NCI-H2196 (cell line): ENCODE data around the gene ATRX.
A peak's percentile ranks its signal among the peaks of the same experiment; 100 is the strongest.
"Not testable (repeated sequence)": the region's sequence is repeated elsewhere in the genome, so short reads cannot be mapped to it uniquely, and the experiment has no call there.

Experiments
- DNase-seq: peaks from one replicate; lab custom pipeline; 2025; ENCODE audit not compliant: unreplicated experiment; lab: John Stamatoyannopoulos, UW

The ATRX gene, protein sequence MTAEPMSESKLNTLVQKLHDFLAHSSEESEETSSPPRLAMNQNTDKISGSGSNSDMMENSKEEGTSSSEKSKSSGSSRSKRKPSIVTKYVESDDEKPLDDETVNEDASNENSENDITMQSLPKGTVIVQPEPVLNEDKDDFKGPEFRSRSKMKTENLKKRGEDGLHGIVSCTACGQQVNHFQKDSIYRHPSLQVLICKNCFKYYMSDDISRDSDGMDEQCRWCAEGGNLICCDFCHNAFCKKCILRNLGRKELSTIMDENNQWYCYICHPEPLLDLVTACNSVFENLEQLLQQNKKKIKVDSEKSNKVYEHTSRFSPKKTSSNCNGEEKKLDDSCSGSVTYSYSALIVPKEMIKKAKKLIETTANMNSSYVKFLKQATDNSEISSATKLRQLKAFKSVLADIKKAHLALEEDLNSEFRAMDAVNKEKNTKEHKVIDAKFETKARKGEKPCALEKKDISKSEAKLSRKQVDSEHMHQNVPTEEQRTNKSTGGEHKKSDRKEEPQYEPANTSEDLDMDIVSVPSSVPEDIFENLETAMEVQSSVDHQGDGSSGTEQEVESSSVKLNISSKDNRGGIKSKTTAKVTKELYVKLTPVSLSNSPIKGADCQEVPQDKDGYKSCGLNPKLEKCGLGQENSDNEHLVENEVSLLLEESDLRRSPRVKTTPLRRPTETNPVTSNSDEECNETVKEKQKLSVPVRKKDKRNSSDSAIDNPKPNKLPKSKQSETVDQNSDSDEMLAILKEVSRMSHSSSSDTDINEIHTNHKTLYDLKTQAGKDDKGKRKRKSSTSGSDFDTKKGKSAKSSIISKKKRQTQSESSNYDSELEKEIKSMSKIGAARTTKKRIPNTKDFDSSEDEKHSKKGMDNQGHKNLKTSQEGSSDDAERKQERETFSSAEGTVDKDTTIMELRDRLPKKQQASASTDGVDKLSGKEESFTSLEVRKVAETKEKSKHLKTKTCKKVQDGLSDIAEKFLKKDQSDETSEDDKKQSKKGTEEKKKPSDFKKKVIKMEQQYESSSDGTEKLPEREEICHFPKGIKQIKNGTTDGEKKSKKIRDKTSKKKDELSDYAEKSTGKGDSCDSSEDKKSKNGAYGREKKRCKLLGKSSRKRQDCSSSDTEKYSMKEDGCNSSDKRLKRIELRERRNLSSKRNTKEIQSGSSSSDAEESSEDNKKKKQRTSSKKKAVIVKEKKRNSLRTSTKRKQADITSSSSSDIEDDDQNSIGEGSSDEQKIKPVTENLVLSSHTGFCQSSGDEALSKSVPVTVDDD (N-terminal part only)

DNA sequence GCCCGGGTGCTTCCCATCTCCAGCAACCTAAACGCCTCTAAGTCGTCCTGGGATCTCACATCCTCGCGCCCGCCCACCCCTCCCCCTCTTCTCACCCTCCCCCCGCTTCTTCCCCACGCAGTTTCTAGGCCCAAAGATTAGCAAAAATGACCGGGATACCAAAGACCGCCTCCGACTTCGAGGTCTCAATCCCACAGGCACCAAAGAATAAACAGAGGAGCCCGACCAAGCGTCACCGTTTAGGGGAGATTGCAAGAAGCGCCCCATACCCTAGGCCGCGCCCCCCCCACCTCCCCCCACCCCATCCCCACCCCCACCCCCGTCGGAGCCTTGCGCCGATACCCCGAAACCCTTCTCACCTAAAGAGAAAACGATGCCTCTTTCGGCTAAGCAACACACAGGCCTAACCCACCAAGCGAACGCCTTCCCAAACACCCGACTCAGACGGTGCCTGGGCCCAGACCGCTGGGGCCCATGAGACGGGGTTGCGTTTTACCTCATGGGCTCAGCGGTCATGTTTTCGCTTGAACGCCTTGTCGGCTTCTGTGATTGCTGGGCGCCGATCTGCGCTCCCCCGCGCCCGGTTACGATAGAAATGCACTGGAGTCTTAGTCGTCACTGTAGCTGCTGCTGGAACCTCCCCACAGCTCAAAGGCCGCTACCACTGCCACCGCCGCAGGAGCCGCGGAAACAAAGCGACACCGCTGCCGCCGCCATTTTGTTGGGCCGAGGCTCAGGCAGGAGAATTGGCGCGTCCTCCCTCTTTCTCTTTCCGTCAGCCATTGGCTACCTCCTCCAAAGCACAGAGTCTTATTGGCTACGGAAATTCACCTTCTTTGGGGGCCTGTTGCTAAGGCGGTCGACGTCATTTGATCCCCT is at the start of gene ATRX:
TSS of gene ATRX (minus strand) at position 731 of the 879 bp plus-strand sequence. CDS start at position 516, 215 bp downstream.
- DNase-seq: peak; percentile 67

DNA sequence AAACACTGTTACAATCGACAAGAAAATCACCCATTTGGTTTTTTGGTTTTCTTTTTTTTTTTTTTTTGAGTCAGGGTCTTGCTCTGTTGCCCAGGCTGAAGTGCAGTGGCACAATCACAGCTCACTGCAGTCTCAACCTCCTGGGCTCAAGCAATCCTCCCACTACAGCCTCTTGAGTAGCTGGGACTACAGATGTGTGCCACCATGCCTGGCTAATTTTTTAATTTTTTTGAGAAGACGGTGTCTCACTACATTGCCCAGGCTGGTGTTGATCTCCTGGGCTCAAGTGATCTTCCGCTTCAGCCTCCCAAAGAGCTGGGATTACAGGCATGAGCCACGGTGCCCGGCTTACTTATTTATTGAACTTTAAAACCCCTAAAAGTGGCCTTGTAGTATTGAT is 45.5 kb upstream of the ATRX start:
- DNase-seq: not testable (repeated sequence)

DNA sequence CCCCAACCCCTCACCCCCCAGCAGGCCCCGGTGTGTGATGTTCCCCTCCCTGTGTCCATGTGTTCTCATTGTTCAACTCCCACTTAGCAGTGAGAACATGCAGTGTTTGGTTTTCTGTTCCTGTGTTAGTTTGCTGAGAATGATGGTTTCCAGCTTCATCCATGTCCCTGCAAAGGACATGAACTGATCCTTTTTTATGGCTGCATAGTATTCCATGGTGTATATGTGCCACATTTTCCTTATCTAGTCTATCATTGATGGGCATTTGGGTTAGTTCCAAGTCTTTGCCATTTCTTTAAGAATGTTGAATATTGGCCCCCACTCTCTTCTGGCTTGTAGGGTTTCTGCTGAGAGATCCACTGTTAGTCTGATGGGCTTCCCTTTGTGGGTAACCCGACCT is 36.0 kb upstream of the ATRX start:
- DNase-seq: not testable (repeated sequence)

DNA sequence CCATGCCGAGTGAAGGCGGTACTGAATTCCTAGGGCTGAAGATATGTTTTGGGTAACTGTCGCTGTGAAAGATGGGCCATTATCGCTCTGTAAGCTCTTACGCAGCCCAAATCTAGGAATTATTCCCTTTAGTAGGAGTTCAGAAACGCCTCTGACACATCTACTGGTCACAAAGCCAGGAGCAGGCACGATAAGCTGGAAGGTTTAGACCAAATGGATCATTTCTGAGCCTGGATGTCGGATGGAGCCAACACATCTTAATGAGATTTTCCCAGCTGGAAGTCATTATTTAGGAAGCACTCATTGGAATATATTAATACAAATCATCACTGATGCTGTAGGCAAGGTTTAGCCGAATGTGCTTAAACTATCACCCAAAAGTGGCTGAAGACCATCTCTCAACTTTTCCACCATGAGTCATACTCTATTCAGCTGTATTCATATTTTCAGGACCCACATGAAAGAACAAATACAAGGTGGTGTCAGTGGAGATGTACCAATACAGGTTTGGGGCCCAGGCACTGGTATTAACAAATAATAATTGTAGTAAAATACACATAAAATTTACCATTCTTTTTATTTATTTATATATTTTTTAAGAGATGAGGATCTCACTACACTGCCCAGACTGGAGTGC is 34.2 kb upstream of the ATRX start:
- DNase-seq: no peak

DNA sequence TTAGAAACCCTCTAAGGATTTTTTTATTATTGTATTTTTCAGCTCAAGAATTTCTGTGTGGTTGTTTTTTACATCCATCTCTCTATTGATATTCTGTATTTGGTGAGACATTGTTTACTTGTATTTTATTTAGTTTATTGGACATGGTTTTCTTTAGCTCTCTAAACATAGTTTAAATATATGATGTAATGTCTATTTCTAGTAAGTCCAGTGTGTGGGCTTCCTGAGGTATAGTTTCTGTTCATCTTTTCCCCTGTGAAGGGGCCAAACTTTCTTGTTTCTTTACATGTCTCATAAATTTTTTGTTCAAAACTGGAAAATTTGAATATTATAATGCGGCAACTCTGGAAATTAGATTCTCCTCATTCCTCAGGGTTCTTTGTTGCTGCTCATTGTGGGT is 28.2 kb upstream of the ATRX start:
- DNase-seq: no peak

DNA sequence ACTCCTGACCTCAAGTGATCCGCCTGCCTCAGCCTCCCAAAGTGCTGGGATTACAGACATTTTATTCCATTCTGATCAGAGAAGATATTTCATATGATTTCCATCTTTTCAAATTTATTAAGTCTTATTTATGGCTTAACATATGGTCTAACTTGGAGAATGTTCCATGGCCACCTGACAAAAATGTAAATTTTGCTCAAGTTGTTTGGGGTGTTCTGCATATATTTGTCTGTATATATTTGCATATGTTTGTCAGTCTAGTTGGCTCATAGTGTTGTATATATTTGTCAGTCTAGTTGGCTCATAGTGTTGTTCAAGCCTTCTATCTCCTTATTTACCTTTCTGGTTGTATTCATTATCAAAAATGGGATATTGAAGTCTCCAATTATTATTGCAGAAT is 16.2 kb upstream of the ATRX start:
- DNase-seq: no peak

DNA sequence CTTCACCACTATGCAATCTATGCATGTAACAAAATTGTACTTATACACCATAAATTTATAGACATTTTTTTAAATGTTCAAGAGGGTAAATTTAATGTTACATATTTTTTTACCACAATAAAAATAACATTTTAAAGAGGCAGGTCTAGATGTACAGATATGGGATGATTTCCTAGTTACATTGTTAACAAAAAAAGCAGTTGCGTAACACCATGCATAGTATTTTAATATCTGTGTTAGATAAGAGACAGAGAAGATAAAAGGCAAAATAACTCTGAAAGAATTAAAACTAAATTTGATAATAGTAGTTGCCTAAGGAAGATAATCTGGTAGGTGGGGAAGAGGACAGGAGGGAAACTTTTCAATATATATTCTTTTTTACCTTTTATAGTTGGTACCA is 9.1 kb upstream of the ATRX start:
- no peak for DNase-seq

DNA sequence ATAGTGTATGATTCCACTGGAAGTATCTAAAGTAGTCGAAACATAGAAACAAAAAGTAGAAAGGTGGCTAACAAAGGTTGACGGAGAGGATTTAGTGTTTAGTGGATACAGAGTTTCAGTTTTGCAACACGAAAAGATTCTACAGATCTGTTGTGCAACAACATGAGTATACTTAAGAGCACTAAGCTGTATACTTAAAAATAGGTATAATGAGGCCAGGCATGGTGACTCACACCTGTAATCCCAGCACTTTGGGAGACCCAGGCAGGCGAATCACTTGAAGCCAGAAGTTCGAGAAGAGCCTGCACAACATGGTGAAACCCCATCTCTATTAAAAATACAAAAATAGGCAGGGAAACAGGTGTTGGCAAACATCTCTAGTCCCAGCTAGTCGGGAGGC is 7.9 kb upstream of the ATRX start:
- no peak for DNase-seq

DNA sequence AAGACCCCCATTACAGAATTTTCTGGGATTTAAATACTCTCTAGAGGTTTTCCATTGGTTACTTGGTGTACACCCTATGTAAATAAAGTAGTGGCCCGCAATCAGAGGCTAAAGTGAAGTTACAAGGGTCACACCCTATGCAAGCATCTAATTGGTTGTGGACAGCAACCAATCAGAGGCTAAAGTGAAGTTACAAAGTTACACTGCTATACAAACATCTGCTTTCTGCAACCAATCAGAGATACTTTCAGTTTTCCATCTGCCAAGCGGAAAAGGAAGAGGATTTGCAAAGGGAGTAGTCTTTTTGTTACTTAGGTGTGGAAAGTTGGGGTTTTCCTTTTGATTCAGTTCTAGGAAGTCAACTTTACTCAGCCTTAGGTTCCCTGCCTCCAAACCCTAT is 2.0 kb upstream of the ATRX start:
- no peak for DNase-seq

DNA sequence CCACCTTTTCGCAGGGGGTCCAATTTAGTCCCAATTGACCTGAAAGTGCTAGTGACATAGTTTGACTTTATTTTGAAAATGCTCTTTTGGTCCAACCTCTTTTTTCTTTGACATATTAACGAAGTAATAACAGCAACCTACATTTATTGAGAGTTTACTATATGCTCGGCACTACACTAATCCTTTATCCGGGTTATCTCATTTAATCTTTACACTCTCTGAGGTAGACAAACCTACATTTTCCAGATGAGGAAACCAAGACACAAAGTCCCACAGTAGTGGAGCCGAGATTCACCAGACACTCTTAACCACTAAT is 307 bp upstream of the ATRX start:
- no peak for DNase-seq

DNA sequence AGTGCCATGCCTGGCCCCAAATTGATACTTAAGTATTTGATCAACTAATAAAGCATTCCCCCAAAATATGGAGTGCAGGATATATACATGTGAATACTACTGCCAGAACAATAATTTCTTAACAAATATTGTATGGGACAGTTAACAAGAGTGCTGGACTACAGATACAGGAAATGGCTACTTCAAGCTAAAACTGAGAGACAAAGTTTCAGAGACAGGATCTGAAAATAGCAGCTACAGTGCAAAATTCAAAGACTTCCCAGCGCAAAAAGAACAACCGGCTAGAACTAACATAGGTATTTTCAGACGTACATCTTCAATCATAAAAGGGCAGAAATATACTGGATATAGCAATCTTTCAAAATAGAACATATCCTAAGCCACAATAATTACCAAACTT is 6.3 kb downstream of the ATRX start:
- DNase-seq: no peak

DNA sequence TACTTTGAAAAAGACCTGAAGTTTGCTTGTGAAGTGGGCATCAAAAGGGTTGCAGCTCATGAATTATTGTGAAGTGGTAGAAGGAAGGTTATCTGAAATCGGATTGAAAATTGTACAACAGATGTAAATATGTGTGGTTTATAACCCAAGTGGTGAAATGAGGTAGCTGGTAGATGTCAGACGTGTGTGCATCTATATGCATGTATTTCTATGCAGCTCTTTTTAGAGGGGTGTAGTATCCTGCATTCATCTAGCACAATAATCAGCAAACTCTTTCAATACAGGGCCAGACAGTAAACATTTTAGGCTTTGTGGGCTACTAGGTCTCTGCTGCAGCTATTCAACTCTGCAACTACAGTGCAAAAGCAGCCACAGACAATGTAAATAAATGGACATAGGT is 9.4 kb downstream of the ATRX start:
- DNase-seq: no peak

DNA sequence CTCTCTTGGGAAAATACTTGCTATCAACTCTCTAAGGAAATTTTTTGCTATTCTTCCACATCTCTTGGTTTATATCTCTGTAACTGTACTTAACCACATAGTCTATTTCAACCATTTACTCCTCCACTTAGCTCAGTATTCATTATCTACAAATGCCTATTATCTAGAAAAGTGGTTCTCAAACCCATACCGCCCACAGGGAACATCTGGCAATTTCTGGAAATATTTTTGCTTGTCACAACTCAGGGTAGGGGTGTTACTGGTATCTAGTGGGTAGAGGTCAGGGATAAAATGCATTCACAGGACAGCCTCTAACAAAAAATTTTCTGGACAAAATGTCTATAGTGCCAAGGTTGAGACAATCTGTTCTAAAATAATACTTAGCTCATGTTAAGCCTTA is 14.4 kb downstream of the ATRX start:
- no peak for DNase-seq

DNA sequence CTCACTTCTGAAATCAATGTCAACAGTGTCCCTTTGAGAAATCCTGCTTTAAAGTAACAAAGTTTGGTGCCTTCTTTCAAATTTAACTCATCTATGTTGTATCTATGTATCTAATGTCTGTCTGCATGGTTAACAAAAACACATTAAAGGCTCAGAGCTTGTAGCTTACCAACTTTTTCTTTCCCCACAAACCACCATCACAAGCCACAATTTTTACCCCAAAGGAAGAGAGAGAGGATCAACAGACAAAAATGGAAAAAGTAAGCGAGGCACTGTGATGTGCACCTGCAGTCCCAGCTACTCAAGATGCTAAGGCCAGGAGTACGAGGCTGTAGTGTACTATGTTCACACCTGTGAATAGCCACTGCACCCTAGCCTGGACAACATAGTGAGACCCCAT is 17.2 kb downstream of the ATRX start:
- DNase-seq: no peak

DNA sequence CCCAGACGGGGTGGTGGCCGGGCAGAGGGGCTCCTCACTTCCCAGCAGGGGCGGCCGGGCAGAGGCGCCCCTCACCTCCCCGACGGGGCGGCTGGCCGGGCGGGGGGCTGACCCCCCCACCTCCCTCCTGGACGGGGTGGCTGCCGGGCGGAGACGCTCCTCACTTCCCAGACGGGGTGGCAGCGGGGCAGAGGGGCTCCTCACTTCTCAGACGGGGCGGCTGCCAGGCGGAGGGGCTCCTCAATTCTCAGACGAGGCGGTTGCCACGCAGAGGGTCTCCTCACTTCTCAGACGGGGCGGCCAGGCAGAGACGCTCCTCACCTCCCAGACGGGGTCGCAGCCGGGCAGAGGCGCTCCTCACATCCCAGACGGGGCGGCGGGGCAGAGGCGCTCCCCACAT is 19.8 kb downstream of the ATRX start:
- not testable (repeated sequence) for DNase-seq

DNA sequence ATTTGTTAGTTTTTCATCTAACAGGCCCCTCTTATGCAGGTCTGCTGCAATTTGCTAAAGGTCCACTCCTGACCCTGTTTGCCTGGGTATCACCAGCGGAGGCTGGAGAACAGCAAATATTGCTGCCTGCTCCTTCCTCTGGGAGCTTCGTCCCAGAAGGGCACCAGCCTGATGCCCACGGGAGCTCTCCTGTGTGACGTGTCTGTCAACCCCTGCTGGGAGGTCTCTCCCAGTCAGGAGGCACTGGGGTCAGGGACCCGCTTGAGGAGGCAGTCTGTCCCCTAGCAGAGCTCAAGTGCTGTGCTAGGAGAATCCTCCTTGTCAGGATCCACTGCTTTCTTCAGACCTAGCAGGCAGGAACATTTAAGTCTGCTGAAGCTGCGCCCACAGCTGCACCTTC is 30.5 kb downstream of the ATRX start:
- DNase-seq: no peak

DNA sequence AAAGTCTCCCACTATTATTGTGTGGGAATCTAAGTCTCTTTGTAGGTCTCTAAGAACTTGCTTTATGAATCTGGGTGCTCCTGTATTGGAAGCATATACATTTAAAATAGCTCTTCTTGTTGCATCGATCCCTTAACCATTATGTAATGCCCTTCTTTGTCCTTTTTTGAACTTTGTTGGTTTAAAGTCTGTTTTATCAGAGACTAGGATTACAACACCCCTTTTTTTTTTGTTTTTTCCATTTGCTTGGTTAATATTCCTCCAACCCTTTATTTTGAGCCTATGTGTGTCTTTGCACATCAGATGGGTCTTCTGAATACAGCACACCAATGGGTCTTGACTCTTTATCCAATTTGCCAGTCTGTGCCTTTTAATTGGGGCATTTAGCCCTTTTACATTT is 32.1 kb downstream of the ATRX start:
- DNase-seq: not testable (repeated sequence)

DNA sequence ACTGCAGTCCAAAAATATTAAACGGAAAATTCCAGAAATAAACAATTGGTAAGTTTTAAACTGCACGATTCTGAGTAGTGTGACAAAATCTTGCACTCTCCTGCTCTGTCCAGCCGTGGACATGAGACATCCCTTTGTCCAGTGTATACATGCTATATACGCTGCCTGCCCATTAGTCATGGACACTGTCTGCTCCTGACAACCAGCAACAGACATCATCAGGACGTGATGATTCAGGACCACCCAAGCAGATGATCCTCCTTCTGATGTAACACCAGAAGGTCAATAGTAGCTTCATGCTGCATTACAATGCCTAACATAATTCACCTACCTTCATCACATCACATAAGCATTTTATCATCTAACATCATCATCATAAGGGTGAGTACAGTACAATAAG is 36.3 kb downstream of the ATRX start:
- DNase-seq: no peak

DNA sequence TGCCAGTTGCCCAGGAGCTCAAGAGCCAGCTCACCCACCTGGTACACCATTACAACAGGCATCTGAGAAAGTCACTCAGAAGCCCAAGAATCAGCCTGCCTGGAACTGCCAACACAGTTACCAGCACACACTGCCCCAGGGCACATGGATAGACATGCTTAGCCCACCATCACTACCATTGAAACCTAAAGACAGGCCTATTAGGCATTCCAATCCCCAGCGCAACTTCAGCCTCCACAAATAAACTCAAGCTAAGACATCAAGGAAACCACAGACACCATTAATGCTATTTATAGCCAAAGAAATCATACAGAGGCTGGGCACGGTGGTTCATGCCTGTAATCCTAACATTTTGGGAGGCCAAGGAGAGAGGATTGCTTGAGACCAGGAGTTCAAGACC is 42.3 kb downstream of the ATRX start:
- no peak for DNase-seq

DNA sequence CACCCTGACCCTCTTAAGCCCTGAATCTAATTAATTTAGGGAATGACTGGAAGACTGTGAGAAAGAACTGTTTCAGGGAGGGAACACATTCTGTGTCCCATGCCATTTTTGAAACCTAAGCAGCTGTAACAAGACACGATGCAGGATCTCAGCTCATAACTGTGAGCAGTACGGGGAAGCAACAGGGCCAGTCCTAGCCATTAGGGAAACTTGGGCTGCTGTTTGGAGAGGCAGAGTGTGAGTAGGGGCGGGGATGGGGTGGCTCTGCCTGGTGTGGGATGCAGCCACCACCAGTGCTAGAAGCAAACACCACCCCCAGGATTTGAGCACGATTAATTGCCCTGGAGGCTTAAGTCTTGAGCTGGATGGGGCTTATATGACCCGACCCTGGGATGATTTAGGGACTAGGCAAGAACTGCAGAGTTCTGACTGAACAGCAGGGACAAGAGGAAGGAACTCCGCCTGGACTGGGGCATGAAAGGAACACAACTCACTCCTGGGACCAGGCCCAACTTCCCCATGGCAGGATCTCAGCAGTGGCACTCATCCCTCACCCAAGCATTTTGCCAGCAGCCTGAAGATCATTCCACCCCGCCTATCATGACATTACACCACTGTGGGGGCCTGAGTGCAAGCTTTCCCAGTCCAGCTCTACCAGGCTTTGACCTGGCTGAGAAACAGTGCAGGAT is 43.1 kb downstream of the ATRX start:
- DNase-seq: no peak
